NCI-H82 (cell line): ENCODE measurements around the gene PCED1A.

ENCODE experiments used
- DNase-seq: peaks from one replicate; lab custom pipeline; 2025; lab: John Stamatoyannopoulos, UW

PCED1A gene

GRCh38 chr20:2804852-2805688 lies 35.4 kb downstream of the PCED1A start:
- no peak for DNase-seq

DNA sequence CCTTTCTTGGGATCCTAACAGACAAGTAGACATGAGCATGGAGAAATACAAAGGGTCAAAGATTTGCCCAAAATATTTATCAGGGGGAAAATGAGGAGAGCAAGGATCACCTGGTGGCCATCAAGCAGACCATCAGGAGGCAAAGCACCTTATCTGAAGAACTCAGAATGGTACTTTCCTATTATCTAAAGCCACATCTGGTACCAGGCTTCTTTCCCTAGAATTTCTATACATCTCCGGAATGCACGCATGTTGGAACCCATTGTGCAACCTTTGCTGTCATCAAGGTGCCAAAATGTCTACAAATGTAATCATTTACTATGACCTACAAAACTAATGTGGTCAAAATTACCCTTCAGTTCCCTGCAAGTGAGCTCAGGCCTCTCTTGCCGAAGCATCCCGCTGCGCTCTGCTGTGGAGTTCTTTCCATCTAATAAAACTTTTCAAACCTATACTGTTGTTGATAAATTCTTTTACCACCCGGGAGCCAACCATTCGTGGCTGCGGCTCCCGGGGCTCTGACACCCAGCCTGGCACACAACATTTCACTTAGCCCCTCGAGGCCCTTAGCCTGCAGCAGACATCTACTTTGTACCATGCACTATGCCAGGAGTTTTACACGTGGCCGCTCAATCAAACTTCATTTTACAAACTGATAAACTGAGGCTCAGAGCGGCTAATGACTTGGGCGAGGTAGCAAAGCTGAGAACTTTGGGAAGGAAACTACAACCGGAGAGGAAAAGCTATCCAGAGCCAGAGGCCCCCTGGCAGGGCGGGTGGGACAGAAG lies 36.2 kb downstream of the PCED1A start:
- no peak for DNase-seq

- DNase-seq = no peak
These were observed 39.1 kb downstream of the PCED1A start for GRCh38 chr20:2801286-2801728.

GRCh38 chr20:2800521-2801285 lies 39.8 kb downstream of the PCED1A start, which contains the start of gene CPXM1:
CPXM1 (minus strand) TSS chr20:2800627; CDS start chr20:2800572, 55 bp downstream.
- DNase-seq = peak; percentile 57

- no peak for DNase-seq
These were observed 40.6 kb downstream of the PCED1A start for GRCh38 chr20:2799688-2800520.

DNA sequence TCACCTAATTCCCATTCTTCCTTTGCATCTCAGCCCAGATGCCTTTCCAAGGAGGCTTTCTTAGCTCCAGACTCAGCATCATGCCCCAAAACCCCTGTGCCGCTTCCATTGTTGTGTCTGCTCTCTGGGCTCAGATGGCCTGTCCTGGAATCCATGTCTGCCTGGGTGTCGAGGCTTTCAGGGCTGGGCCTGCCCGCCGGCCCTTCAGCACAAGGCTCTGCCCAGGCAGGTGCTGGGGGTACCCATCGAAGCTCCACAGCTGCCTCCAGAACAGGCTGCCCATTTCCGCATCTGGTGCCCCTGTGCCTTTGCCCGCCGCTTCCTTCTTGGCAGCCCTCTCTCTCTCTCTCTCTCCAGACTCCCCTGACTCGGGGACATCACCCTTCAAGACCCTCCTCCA lies 41.2 kb downstream of the PCED1A start:
- no peak for DNase-seq

- no peak for DNase-seq
These were observed 41.6 kb downstream of the PCED1A start for GRCh38 chr20:2798814-2799213.

DNA sequence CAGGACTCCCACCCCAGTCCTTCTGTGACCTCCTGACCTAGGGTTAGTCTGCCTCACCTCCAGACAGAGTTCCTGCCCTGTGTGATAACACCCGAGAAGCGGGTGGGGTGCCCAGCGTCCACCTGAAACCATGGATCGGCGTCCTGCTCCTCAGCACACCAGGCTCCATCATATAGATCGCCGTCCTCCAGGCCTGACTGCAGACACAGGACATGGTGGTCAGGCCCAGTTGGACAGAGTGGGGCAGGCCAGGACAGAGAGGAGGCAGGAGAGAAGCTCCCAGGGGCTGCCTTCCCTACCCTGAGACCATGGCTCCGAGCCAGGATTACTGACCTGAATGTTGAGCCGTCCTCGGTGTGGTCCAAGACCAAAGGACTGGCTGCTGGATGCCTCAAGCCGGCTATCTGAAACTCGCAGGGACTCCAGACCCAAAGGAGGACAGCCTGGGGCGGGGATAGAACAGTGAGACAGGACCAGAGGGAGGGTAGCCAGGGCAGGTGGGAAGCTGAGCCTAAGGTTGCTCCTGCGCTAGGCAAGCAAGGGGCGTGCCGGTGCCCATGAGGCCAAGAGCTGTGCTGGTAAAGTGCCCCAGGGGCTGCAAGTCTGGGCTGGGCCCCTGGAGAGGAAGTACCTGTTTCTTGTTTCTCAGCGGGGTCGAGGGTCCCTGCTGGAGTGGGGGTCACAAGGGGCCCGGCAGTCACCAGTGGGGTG lies 42.2 kb downstream of the PCED1A start:
- DNase-seq = no peak

GRCh38 chr20:2797136-2797983 lies 43.1 kb downstream of the PCED1A start:
- DNase-seq = no peak

- no peak for DNase-seq
These were observed 44.3 kb downstream of the PCED1A start for GRCh38 chr20:2796011-2796660.

DNA sequence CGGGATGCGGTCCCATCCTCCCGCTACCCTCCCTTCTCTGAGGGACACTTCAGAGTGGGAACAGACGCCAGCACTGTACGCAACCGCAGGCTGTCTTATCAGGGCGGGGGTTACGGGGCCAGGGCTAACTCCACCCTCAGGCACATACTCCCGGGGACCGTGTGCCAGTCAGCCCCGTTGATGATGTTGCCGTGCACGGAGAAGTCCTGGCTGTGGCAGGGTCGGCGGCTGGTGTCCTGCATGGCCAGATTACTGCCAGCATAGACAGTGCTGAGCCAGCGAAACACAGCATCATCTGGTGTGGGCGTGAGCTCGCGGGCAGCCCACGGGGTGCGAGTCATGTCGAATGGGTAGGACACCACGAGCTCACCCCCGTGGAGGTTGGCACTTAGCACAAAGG lies 45.0 kb downstream of the PCED1A start:
- no peak for DNase-seq

DNA sequence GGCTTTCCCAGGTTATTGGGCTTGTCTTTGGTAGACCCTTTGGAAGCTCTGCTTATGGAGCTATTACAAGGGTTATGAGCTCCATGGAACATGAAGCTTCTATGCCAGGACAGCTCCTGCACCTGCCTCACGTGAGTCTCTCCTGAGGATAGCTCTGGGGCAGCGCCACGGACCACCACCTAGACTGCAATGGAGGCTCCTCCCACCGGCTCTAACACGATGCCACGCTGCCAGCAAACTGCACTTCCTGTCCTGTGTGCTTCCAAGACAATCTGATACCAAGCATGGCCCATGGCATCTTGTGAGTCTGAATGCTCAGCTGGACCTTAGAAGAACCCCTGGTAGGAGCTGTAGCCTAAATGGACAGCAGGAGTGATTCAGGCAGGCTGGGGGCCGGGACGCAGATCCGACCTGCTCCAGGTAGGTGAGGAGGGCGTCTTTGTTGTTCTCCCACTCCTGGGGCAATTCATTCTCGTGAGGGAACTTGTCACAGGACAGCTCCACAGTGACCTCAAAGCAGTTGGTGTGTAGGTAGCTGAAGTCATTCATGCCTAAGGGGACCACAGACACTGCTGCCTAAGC lies 45.5 kb downstream of the PCED1A start:
- DNase-seq = no peak

DNA sequence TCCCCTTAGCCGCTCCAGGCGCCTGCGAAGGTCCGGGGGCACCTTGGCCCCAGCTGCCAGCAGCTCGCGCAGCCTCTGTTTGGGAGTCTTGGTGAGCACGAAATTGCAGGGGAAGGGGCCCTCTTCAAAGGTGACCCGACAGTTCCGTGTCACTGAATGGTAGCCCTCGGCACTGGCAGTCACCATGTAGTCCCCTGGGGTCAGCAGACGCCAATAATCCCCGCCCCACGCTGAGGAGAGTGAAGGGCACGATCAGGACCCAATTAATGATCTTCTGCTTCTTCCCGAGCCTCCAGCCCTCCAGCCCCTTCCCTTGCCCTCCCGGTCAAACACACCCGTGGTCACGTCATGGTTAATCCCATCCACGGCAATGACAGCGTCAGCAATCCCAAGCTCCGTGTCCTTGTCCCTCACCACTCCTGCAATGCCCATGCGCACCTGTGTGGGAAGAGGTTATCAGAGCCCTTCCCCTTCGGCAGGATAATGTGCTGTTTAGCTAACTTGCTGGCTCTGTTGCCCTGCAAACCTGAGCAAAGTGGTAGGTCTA lies 46.2 kb downstream of the PCED1A start:
- DNase-seq = no peak

DNA sequence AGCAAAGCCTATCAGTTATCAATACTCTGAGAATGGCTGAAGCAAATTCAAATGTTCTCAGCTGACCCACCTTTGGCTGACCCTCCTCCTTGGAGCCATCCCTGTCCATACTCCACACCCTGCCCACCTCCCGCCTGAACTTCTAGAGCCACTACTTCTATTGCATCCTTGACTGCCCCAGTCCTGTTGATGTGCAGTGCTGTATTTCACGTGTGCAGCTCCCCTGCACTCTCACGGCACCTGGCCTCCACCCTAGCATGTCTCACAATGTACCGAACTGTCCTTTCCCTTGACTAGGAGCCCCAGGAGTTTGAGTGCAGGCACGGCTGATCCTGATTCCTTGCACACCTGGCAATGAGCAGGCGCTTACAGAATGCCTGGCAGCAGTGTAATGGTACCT lies 47.0 kb downstream of the PCED1A start:
- DNase-seq = no peak
